ENCODE results near the gene ADGRD1.
A peak's percentile ranks its signal among the peaks of the same experiment; 100 is the strongest.
"Not testable (repeated sequence)": the region's sequence is repeated elsewhere in the genome, so short reads cannot be mapped to it uniquely, and the experiment has no call there.

ADGRD1 gene

DNA sequence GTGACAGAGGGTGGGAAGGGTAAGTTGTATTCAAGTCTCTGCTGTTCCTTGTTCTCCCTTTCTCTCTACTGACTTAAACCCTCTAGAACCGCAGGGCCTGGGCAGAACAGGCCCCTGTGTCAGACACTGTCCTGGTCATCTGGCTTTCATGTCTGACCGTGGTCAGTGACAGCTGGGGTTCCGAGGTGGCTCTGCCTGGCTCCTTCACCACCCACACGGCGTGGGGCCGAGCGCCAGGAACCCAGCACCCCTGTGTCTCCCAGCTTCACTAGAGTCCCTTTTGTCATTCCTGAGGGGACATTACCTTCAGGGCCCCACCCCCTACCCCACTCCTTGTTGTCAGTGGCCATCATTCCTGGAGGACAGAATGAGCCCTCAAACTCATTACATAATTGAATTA lies 168.9 kb downstream of the ADGRD1 start:
- intact Hi-C loops (cut with DNase I), result no loop called here
- DNase-seq, result peak in 2 of 10 donors; percentile 30 to 53

DNA sequence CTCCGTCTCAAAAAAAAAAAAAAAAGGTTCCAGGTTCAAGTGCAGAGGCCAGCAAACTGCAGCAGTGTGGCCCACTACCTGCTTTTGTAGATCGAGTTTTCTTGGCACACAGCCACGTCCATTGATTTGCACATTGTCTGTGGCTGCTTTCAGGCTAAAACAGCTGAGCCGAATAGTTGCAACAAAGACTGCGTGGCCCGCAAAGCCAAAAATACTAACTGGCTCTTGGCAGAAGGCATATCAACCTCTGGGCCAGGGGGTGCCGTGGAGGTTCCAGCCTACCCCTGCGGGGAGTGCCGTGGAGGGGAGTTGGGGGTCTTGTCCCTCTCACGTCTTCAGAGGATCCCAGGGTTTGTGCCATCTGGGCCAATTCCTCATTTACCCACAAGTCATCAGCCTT lies 170.1 kb downstream of the ADGRD1 start:
- intact Hi-C loops (cut with DNase I), result no loop called here
- peak in 1 of 10 donors; percentile 76 for DNase-seq

DNA sequence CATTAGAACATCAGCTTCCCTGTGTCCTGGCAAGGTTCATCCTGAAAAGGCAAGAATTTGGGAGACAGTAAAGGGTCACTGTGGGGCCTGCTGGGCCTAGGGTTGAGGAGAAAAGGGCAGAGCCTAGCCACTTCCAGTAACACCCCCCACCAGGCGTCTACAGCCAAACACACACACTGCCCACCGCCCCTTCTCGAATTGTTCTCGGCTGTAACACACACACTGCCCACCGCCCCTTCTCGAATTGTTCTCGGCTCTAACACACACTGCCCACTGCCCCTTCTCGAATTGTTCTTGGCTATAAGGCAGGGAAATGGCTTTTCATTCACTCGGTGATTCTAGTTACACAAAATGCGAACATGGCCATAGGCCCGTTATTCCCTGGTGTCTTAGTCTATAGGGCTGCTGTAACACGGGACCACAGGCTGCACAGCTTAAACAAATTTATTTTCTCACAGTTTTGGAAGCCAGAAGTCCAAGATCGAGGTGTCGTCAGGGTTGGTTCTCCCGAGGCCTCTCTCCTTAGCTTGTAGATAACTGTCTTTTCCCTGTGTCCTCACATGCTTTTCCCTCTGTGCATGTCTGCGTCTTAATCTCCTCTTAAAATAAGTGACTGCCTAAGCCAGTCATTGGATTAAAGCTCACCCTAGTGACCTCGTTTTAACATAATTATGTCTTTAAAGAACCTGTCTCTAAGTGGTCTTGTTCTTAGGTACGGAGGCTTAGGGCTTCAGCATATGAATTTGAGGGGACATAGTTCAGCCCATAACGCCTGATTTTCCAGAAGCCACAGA lies 171.0 kb downstream of the ADGRD1 start:
- intact Hi-C loops (cut with DNase I), result no loop called here

GRCh38 chr12:131126662-131127173 lies 173.0 kb downstream of the ADGRD1 start:
- no peak for DNase-seq
- intact Hi-C loops (cut with DNase I), result no loop called here

More for the DNA sequence above, 171.0 kb downstream of the ADGRD1 start:
- peak in 1 of 10 donors; percentile 34 for DNase-seq

- DNase-seq, result peak in 1 of 10 donors; percentile 62
- intact Hi-C loops (cut with DNase I), result no loop called here
These were observed 174.8 kb downstream of the ADGRD1 start for GRCh38 chr12:131128556-131128955.

DNA sequence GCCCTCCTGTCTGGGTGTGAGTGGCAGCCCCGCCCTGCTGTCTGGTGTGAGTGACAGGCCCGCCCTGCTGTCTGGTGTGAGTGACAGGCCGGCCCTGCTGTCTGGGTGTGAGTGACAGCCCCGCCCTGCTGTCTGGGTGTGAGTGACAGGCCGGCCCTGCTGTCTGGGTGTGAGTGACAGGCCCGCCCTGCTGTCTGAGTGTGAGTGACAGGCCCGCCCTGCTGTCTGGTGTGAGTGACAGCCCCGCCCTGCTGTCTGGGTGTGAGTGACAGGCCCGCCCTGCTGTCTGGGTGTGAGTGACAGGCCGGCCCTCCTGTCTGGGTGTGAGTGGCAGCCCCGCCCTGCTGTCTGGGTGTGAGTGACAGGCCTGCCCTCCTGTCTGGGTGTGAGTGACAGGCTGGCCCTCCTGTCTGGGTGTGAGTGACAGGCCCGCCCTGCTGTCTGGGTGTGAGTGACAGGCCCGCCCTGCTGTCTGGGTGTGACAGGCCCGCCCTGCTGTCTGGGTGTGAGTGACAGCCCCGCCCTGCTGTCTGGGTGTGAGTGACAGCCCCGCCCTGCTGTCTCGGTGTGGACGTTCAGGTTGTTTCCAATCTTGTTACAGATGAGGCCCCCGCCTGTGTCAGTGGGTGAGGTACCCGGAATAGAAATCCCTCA lies 175.4 kb downstream of the ADGRD1 start:
- peak in 1 of 10 donors; percentile 26 for DNase-seq
- intact Hi-C loops (cut with DNase I), result not testable (repeated sequence)

GRCh38 chr12:131129839-131130238 lies 176.1 kb downstream of the ADGRD1 start:
- peak in 1 of 10 donors; percentile 74 for DNase-seq
- intact Hi-C loops (cut with DNase I), result no loop called here

DNA sequence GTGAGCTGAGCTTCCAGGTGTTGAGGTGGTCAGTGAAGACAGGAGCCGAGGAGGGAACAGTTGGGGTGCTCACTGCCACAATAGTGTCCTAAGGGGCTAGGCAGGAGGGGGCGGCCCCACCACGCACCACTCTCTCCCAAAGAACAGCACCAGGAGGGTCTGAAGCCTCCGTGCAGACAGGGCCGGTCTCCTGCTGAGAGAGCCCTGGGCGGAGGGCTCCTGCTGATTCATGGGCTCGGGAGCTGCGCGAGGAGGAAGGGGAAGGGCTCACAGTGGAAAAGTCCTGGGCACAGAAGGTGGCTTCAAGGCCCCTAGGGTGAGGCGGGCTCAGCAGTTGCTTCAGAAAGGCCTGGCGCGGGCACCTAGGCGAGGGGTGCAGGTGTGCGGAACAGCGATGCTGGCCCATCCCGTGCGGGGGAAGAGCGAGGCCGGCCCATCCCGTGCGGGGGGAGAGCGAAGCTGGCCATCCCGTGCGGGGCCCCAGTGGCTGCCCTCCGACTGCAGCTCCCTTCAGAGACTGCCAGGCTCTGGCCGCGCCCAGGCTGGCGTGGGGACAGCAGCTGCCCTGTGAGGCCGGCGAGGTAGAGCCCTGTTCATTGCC lies 176.7 kb downstream of the ADGRD1 start:
- peak in 1 of 10 donors; percentile 44 for DNase-seq
- intact Hi-C loops (cut with DNase I), result no loop called here

GRCh38 chr12:131131077-131131807 lies 177.5 kb downstream of the ADGRD1 start:
- DNase-seq, result peak in 1 of 10 donors; percentile 74

GRCh38 chr12:131131808-131132117 lies 178.1 kb downstream of the ADGRD1 start:
- peak in 1 of 10 donors; percentile 69 for DNase-seq
- intact Hi-C loops (cut with DNase I), result loop anchor here (2.0 kb wide), 1 partner anchor 215 kb away; no protein-coding TSS in a partner anchor

More at GRCh38 chr12:131131077-131131807, 177.5 kb downstream of the ADGRD1 start:
- intact Hi-C loops (cut with DNase I), result no loop called here

DNA sequence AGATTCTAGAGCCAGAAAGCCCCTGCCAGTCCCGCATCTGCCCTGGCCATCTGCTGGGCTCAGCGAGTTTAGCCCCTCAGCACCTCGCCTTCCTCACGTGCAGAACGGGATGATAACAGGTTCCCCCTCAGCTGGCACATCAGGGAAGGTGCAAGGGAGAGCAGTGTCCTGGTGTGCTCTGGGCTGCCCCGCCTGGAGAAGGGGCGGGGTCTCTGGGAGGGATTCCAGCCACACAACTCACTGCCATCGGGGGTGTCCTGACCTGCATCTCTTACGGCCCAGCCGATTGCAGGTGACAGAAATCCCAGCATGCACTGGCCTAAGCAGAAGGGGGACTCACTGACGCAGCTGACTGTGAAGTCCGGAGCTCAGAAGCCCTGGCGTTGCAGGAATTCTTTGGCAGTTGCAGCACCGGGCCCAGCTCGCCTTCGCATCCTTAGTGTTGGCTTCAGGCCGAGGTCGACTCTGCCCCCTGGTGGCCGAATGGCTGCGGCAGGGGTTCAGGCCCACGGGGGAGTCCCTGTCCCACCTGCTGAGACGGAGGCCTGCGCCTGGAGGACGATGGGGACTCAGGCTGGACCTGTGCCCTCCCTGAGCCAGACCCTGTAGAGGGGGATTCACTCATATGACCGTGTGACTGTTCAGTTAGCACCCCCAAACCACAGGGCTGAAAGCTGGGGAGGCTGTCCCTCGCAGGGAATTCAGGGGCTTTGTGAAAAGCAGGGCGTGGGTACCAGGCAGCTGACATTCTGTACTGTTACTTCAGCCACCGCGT lies 178.6 kb downstream of the ADGRD1 start:
- intact Hi-C loops (cut with DNase I), result loop anchor here (2.0 kb wide), 1 partner anchor 216 kb away; no protein-coding TSS in a partner anchor
- peak in 9 of 10 donors; percentile 68 to 96 (median 74) for DNase-seq

DNA sequence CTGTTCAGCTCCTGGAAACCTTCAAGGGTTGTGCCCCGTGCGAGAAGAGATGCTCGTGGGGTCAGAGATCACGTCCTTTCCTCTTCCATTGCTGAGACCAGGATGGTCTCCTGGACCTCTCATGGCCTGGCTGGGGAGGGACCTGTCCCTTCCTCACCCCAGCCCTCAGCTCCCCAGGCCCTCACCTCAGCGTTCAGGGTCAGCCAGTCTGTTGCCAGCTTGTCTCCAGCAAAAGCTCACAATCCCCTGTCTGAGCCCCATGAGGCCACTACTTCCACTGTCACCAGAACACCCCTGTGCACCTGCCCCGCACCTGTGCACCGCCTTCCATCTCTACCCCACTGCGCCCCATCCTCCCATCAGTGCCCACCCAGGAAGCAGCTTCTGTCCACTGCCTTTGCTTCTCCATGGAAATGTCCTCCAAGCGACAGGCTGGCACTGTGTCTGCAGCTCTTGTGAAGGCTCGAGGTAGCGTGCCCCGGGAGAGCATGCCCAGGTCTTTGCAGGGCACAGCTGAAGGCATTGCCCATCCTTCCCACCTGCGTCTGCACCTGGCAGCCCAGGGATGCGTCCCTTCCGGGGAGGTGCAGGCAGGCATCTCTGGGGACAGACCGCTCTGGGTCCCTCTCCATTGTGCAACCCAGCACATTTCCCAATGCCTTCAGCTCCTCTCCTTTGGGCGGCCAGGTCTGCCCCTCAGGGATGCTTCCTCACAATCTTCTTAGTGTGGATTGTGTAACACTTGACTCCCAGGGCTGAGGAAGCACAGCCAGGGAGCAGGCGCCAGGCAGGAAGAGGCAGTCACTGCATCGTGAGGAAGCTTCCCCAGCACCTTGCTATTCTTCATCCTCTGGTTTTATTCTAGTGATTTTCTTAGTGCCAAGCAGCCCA lies 179.6 kb downstream of the ADGRD1 start:
- DNase-seq, result peak in 1 of 10 donors; percentile 87
- intact Hi-C loops (cut with DNase I), result loop anchor here (2.0 kb wide), 1 partner anchor 216 kb away; no protein-coding TSS in a partner anchor

- DNase-seq, result peak in 1 of 10 donors; percentile 66
- intact Hi-C loops (cut with DNase I), result loop anchor here (2.0 kb wide), 1 partner anchor 217 kb away; no protein-coding TSS in a partner anchor
These were observed 180.3 kb downstream of the ADGRD1 start for GRCh38 chr12:131133994-131134393.

DNA sequence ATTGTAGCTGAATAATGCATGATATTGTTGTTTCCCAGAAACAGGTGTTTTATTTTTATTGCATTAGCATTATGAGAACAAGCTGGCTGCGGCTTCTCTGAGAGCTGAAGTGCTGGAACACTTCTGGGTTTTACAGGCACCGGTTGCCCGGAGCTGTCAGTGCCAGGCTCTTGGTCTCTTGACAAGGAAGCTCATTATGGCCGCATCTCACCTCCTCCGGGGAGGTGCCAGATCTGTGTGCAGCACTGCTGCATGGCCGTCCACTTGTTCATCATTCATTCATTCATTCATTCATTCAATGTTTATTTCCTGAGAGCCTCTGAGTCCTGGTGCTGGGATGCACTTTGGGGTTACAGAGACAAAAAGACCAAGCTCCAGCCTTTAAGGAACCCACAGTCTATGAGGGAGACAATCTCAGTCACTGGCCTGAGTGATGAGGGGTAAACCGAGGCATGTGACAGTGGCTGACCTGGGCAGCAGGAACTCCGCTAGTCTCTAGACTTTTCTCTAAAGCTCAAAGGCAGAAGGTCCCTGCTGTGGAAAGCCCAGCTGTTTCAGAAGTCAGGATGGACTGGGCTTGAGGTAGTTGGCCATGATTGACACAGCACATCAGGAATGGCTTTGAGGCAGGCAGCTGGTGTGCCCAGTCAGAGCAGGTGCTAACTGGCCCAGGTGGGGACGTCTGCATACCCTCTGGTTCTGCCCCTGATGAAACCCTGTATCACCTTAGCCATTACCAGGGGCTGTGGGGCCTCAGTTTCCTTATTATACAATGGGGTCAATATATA lies 181.0 kb downstream of the ADGRD1 start:
- DNase-seq, result peak in 1 of 10 donors; percentile 87
- intact Hi-C loops (cut with DNase I), result no loop called here

DNA sequence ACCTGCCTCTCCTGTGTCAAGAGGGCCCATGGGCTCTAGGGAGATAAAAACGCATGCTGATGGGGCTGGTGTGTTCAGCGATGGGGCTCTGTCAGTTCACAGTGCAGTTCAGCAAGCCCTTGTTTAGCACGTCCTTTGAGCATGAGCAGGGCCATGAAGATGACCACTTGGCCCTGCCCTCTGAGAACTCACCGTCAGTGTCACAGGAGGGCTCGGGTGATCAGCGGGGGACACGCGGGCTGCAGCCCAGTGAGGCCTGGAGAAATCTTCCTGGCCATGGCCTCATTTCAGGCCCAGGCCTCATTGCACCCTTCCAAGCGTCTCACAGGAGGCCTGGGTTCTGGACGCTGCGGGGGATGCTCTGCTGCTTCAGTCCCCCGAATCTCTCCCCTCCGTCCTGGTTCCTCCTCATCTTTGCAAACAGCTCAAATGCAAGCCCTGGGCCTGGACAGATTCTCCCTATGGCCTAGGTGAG lies 181.6 kb downstream of the ADGRD1 start:
- DNase-seq, result no peak
- intact Hi-C loops (cut with DNase I), result no loop called here

DNA sequence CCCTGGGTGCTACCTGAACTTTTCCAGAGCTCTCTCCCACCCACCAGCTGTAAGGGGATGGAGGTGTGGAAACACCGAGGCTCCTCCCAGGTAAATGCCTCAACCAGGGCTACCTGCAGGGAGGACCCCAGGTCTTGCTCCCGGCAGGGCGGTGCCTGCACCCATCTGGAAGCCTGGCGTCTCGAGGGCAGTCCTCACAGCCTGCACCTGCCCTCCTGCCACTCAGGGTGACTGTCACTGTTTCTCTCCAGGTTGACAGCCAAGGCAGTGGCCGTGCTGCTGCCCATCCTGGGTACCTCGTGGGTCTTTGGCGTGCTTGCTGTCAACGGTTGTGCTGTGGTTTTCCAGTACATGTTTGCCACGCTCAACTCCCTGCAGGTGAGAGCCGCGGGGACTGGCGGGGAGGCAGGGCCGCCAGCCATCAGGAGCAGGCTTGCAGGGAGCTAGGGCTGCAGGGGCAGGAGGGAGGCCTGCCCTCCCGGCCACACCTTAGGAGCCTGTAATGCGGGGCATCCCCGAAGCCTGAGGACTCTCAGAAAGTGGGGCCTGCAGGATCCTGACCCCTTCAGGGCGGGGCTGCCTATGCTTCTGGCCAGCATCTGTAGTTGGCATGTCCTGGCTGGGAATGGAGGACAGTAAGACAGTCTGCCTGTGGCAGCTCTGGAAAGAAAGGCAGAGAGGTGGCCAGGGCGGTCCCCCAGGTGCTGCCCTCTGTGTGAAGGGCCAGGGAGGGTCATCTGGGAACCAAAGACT lies 182.3 kb downstream of the ADGRD1 start:
- DNase-seq, result peak in 1 of 10 donors; percentile 55
- intact Hi-C loops (cut with DNase I), result no loop called here

GRCh38 chr12:131136539-131136872 lies 182.8 kb downstream of the ADGRD1 start:
- intact Hi-C loops (cut with DNase I), result no loop called here

More at GRCh38 chr12:131136539-131136872, 182.8 kb downstream of the ADGRD1 start:
- DNase-seq, result peak in 2 of 10 donors; percentile 64 to 79

Data from posterior cingulate gyrus (tissue), 11 donors.